H7 (cell line): ENCODE results near the gene NKX2-2. TPM values are rescaled to one million over a fixed set of nuclear protein-coding genes. Genes with fewer than 3 reads are reported as not detected.

ENCODE experiments used
- DNase-seq: peaks from one replicate; pipeline ENCODE4 v3.0.0; 2012
- H3K27me3 ChIP-seq: 2 replicates; pipeline ENCODE4 v1.6.0; 2011; ENCODE audit warnings: mild to moderate bottlenecking, low read length; ENCODE audit not compliant: control insufficient read depth, insufficient read depth
- H3K36me3 ChIP-seq: replicated peaks from 2 replicates; pipeline ENCODE4 v1.5.1; 2011; ENCODE audit warnings: low read length; ENCODE audit not compliant: control insufficient read depth, insufficient read depth
- H3K4me3 ChIP-seq: 2 replicates; pipeline ENCODE4 v1.5.1; 2011; ENCODE audit warnings: low read depth, mild to moderate bottlenecking, control low read depth, low read length, moderate library complexity; ENCODE audit not compliant: insufficient read depth
- total RNA-seq: library from RNA; depleted of rRNA; stranded (reverse); fragments of >200 nt; shearing (Covaris generic); gene quantifications from 2 replicates; pipeline ENCODE4 v1.2.3, GENCODE V29; 2014

The NKX2-2 gene
- total RNA-seq, 1 experiment from 2014 or later: 0.45 TPM

DNA sequence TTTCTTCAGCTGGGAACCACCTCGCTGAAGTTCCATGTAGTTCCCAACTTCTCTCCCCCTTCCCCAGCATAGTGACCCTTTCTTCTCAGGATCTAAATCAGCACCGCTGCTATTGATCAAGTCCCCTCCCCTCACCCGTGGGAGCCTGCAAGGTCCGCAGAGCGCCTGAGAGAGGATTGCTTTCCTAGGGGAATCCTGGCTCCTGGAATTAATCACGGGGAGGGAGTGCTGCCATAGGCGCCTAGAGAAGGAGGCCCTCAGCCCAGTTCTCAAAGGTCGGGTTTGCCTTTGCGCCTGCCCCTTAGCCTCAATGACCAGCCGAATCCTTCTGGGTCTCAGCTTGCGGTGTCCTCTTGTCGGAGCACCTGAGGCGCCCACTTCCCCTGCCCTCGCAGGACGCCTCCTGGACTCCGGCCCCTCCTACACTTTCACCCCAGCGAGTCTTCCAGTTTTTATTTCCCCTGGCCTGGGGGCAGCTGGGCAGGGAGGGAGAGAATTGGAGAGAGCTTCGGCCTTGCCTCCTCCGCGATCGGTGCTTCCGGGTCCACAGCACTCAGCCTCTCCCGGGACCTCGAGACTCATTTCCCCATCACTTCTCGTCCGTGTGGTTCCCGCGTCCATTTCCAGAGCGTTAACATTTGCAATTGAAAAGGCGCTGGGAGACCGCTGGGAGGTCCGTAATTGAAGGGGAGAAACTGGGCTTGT is 3.1 kb upstream of the NKX2-2 start:
- Histone ChIP-seq H3K4me3 (0 out of 2 replicates have a peak overlapping the region, but pooled peaks have one; percentile 0), H3K27me3 (peaks cover 92% of the 10 kb centered on the region), H3K36me3 (no peaks in the 10 kb centered on the region)
- peak; percentile 79 for DNase-seq

DNA sequence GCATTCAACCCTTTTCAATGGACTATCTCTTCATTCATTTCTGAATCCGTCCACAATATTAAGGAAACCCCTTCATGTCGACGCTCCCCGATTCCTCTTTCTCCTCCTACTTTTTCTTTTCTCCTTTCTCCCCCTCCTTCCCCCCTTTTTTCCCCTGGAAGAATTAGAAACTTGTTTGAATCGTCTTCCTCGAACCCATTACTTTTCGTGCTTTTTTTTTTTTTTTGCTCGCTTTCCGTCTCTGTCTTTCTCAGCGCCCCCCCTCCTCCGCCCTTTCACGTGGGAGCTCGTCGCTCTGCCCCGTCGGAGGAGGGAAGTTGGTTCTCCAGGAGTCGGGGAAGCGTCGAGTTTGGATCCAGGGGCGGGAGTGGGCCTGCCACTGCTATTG is 2.3 kb upstream of the NKX2-2 start:
- DNase-seq: no peak
- no peak overlapping the region for H3K4me3 ChIP-seq
- peaks cover 92% of the 10 kb centered on the region for H3K27me3 ChIP-seq
- no peaks in the 10 kb centered on the region for H3K36me3 ChIP-seq

DNA sequence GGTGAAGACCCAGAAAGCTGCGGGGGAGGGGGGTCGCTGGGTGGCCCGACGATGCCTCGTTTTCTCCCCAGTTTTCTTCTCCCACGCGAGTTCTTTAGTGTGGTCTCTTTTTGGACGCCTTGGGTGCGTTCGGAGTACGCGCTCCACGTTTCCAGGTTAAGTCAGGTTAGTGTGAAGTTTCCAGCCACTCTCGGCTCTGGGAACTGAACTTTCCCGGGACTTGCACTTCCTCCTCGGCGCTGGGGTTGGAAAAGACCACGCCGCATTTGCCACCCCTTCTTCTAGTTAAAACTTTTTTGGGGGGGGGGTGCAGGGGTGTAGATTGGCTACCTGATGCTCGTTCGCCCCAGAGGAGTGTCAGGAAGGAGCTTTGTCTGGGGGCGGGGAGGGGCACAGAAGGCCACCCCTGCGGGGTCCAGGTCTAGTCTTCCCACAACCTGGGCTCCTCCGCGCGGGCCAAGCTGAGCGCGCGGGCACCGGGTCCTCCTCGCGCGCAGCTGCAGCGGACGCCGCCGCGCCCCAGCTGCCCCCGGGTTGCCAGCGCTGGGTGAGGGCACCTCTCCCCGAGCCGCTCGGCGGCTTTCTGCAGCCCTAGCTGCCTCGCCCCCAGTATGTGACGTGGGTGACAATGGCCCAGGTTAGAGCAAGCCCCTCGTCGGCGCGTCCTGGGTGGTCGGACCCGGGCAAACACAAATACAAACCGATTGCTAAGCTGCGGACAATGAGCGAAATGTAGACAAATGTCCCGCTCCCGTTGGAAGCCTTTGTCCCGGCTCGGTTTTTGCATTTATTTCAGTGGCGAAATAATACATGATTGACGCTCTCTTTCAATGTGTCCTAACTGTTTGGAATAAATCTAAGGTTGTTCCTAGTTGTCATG is 1.7 kb upstream of the NKX2-2 start:
- H3K4me3 ChIP-seq: peak overlapping the region; percentile 36
- H3K36me3 ChIP-seq: no peaks in the 10 kb centered on the region
- DNase-seq: peak; percentile 81
- H3K27me3 ChIP-seq: peaks cover 92% of the 10 kb centered on the region

DNA sequence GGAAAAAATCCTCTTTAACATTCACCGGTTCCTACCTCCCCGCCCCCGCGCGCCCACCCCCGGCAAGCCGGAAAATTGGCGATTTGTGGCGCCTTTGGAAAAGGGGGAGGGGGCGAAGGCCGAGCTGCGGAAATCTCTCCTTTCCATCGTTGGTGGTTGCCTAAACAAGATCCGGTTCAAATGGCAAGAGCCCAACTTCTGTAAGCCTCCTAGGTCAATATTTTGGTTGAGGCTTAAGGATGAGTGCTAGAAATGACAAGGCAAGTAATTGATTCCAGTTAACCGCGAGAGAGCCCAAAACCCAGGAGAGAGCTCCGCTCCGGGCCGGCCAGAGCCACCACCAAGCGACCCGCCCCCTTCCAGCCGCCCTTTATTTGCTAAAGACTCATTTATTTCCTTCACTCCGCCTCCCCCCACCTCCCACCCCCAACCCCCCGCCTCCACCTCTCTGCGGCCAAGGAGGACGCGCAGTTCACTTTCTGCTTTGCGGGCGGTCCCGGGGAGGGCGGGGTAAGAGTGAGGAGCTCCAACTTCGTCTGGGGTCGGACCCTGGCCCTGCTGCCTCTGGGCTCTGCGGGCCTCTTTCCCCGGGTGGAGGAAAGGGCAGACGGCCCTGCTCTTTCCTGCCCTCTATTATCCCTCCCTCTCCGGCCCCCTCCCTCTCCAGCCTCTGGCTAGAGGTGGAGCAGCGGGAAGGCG is 838 bp upstream of the NKX2-2 start:
- Histone ChIP-seq H3K36me3 (no peaks in the 10 kb centered on the region), H3K4me3 (peak overlapping the region; percentile 39), H3K27me3 (peaks cover 92% of the 10 kb centered on the region)
- peak; percentile 95 for DNase-seq

DNA sequence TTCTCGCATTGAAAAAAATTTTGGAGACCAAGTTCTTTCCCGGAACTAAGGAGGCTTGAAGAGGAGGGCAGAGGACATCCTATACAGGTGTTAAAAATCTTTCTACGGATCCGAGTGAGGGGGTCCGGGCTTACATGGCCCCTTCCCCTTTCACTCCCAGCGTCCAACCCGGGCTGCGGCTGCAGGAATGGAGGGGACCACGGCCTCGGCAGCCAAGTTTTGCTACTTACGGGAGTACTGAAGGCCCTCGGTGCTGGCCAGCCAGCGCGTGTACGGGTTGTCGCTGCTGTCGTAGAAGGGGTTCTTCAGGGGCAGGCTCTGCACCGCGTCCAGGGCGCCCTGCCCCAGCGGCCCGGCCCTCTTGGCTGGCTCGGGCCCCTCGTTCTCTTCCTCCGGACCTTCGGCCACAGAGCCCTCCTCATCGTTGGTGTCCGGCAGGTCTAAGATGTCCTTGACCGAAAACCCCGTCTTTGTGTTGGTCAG is 642 bp downstream of the NKX2-2 start:
- peak; percentile 72 for DNase-seq

DNA sequence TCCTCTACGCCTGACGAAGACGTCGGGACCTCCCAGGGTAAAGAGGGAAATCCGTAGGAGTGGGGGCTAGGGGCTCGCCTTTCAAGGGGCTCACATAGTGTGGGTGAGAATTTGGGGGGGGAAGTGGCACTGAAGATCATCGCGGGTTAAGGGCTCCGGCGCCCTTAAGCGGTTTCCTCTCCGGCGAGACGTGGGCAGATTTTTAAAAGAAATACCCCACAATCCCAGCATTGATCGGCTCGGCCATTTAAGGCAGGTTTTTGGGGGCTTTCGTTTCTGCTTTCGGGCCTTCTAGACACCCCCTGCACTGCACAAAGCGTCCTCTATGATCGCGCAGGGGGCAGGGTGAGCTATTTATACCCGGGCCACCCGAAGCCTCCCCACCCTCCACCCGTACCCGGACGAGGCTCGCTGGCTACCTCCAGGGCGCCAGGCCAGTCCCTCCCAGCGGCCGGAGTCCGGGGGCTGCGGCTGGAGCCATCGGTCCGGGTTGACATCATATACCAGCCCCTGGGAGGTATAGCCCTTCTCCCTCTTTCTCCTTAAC is 1.2 kb downstream of the NKX2-2 start:
- Histone ChIP-seq H3K4me3 (no peak overlapping the region), H3K27me3 (peaks cover 92% of the 10 kb centered on the region), H3K36me3 (no peaks in the 10 kb centered on the region)
- peak; percentile 79 for DNase-seq

More for the DNA sequence above, 642 bp downstream of the NKX2-2 start:
- 0 out of 2 replicates have a peak overlapping the region, but pooled peaks have one; percentile 4 for H3K4me3 ChIP-seq
- H3K27me3 ChIP-seq: peaks cover 92% of the 10 kb centered on the region
- H3K36me3 ChIP-seq: no peaks in the 10 kb centered on the region

DNA sequence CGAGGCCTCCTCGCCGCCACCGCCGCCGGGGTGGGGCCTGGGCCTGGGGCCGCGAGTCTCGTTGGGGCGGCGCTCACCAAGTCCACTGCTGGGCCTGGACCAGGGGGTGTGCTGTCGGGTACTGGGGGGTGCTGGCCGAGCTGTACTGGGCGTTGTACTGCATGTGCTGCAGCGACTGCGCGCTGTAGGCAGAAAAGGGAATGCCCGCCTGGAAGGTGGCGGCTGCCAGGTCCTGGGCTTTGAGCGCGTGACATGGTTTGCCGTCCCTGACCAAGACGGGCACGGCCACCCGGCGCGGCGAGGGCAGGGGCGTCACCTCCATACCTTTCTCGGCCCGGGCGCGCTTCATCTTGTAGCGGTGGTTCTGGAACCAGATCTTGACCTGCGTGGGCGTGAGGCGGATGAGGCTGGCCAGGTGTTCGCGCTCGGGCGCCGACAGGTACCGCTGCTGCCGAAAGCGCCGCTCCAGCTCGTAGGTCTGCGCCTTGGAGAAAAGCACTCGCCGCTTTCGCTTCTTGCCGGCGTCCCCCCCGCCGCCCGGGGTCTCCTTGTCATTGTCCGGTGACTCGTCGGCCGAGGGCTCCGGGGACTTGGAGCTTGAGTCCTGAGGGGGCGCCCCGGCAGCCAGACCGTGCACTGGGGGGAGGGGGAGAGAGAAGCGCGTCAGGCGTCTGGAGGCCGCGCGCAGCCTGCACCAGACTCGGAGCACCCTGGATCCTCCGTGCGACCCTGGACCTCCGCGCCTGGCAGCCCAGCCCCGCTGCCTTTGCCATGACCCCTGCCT is 1.8 kb downstream of the NKX2-2 start:
- peaks cover 92% of the 10 kb centered on the region for H3K27me3 ChIP-seq
- H3K4me3 ChIP-seq: peak overlapping the region; percentile 1; the same call in 1 of the 2 replicates
- peak; percentile 87 for DNase-seq
- H3K36me3 ChIP-seq: no peaks in the 10 kb centered on the region

DNA sequence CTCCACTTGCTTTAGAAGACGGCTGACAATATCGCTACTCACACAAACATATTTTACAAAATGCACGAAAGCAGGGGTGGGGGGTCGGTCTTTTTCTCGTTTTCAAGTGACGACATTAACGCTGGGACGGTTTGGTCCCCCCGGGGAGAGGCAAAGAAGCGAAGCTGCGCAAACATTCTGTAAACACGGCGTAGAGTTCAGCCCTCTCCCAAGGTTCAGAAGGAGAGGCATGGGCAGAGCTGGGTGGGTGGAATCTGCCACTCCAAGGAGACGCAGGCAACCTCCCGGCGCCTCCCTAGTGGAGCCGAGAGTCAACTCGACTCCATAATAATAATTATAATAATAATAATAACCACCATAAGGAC is 2.4 kb downstream of the NKX2-2 start:
- Histone ChIP-seq H3K27me3 (peaks cover 92% of the 10 kb centered on the region), H3K4me3 (no peak overlapping the region), H3K36me3 (no peaks in the 10 kb centered on the region)
- peak; percentile 71 for DNase-seq

DNA sequence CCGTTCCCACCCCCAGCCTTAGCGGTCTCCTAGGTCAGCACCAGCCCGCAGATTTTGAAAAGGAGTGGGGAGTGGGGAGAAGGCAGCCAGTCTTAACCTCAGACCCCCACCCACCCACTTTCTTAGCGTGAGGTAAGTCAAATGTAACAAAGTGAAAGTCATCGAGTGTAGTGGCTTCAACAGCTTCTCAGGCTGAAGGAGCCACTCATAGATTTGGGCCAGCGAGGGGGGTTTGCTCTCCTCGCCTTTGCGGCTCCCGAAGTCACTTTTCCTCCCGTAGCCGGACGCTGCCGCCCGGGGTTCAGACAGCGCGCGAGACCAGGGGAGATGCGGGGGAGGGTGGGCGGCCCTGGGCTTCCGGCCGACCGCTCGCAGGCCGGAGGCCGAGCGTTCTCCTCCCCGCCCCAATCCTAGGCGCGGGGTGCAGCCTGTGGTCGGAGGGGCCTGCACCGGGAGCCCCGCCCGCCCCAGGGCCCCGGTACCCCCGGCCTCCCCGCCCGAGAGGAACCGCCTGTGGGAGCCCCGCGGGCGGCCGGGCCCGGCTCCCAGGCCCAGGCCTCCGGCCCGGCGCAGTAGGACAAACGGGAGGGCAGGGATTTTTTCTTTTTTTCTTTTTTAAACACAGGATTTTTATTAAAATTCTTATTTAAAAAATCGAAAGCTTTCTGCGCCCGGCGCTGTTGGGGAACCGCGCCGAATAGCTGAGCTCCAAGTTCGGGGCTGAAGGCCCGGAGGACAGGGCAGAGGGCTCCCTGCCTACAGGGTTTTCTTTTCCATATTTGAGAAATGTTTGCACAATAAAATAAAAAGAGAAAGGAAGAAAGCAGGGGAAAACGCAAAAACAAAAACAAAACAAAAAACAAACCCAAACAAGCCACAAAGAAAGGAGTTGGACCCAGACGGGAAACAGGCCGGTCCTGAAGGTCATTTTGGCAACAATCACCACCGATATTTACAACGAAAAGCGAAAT is 3.2 kb downstream of the NKX2-2 start:
- Histone ChIP-seq H3K27me3 (peaks cover 92% of the 10 kb centered on the region), H3K36me3 (no peaks in the 10 kb centered on the region), H3K4me3 (peak overlapping the region; percentile 0; the same call in 1 of the 2 replicates)
- DNase-seq: peak; percentile 79

DNA sequence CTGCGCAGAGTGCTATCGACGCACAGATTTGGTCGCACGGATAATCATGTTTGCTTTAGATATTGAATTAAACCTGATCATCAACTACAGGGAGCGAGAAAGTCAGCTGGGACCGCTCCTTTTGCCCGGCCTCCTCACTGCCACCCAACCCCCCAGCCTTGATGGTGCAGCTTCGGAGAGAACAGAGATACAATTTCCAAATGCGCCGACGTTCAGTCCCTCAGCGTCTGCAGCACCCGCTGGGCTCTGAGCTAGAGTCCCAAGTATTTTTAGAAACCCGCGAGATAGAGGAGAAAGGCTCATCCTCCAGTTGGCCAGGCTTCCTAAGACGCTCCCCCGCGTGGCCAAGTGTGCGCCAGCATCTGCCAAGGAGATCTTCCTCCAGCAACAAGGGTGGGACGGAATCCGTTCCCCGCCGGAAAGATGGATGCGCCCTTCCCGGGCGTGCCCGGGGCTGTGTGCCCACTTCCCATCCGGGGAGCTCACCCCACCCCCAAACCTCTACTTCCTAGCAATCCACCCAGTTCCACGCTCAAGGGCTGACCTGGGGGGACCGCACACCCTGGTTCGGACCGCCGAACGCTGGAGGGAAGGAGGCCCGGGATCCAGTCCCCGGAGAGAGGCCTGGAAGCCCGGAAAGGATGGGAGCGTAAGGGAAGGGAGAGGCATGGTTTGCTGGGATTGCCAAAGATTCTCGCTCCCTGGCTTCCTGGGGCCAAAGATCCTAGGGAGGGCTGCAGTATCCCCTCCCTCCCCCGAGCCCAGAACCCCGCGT is 4.1 kb downstream of the NKX2-2 start:
- H3K4me3 ChIP-seq: peak overlapping the region; percentile 0; the same call in 1 of the 2 replicates
- peaks cover 93% of the 10 kb centered on the region for H3K27me3 ChIP-seq
- no peaks in the 10 kb centered on the region for H3K36me3 ChIP-seq
- DNase-seq: peak; percentile 86

DNA sequence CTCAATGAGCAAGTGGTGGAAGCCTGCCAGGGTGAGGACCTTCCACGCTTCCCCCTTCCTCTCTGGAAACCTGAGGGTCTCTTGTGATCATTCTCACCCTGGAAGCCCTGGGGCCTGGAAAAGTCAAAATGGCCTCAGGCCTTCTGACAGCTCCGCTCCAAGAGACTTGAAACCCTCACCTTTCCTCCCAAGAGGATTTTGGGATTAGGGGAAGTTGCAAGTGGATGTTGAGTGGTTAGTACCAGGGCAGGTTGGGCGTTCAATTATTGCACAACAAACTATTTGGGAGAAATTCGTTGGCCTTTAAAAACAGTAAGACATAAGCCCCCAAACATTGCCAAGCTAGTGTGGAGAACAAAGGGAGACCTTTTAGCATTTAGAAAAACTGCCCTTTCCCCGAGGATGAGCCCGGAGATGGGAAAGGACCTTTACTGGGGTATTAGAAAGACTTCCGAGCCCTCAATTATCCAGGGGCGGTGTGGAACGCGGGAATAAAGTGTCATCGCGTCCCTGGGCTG is 4.7 kb downstream of the NKX2-2 start:
- DNase-seq: no peak
- H3K36me3 ChIP-seq: no peaks in the 10 kb centered on the region
- H3K4me3 ChIP-seq: no peak overlapping the region

More for the DNA sequence above, 4.7 kb downstream of the NKX2-2 start:
- H3K27me3 ChIP-seq: peaks cover 95% of the 10 kb centered on the region
